ENCODE data around the gene RBM10. TPM values are rescaled to one million over a fixed set of nuclear protein-coding genes. Genes with fewer than 3 reads are reported as not detected.

Gene RBM10
- total and polyA plus RNA-seq, 2 experiments from 2014 or later: 26.4 to 29.2 TPM

- 88% methylated on average over 9 of the region's 9 CpGs for WGBS (ENCODE audit: low lambda C conversion rate, missing lambda C conversion rate)
- TF ChIP-seq EZH2 (IDR thresholded peaks at IDR 0.05; ENCODE audit: borderline replicate concordance): no peak
- TF ChIP-seq EZH2phosphoT487 (IDR thresholded peaks at IDR 0.05; ENCODE audit: low read depth, severe bottlenecking, unreplicated experiment): no peak
- no peak for TF ChIP-seq CTCF (IDR thresholded peaks at IDR 0.05; ENCODE audit: poor library complexity)
These were observed 55.5 kb downstream of the RBM10 start for GRCh38 chrX:47200385-47201150.

GRCh38 chrX:47201345-47201944 is 56.4 kb downstream of the RBM10 start:
- no peaks in the 10 kb centered on the region for H3K27me3 ChIP-seq
- no peaks in the 10 kb centered on the region for H3K9me3 ChIP-seq (ENCODE audit: low read depth)
- peaks cover 30% of the 10 kb centered on the region for H4K20me1 ChIP-seq (ENCODE audit: insufficient read depth, poor library complexity, severe bottlenecking)
- H3K4me1 ChIP-seq (ENCODE audit: insufficient read depth): peaks cover 22% of the 10 kb centered on the region
- TF ChIP-seq EZH2 (IDR thresholded peaks at IDR 0.05; ENCODE audit: borderline replicate concordance) (no peak), CTCF (IDR thresholded peaks at IDR 0.05; ENCODE audit: poor library complexity) (no peak), EZH2phosphoT487 (IDR thresholded peaks at IDR 0.05; ENCODE audit: low read depth, severe bottlenecking, unreplicated experiment) (no peak)
- H2AFZ ChIP-seq: no peak overlapping the region
- 78% methylated on average over 8 of the region's 9 CpGs for WGBS (ENCODE audit: low lambda C conversion rate, missing lambda C conversion rate)
- peaks cover 59% of the 10 kb centered on the region for H3K79me2 ChIP-seq
- no peaks in the 10 kb centered on the region for H3K36me3 ChIP-seq (replicated peaks; ENCODE audit: insufficient read depth, low read depth)
- H3K27ac ChIP-seq: peak overlapping the region; percentile 43
- DNase-seq (ENCODE audit: low spot score): no peak
- H3K4me2 ChIP-seq: no peak overlapping the region
- H3K4me3 ChIP-seq: no peak overlapping the region
- no peaks in the 10 kb centered on the region for H3K9me2 ChIP-seq (replicated peaks; ENCODE audit: insufficient read depth)

More at GRCh38 chrX:47200385-47201150, 55.5 kb downstream of the RBM10 start:
- Histone ChIP-seq H3K9me2 (replicated peaks; ENCODE audit: insufficient read depth) (no peaks in the 10 kb centered on the region), H3K4me1 (ENCODE audit: insufficient read depth) (peaks cover 31% of the 10 kb centered on the region), H3K4me3 (no peak overlapping the region), H3K27me3 (no peaks in the 10 kb centered on the region), H3K36me3 (replicated peaks; ENCODE audit: insufficient read depth, low read depth) (no peaks in the 10 kb centered on the region), H2AFZ (no peak overlapping the region), H3K9me3 (ENCODE audit: low read depth) (no peaks in the 10 kb centered on the region), H3K79me2 (peaks cover 68% of the 10 kb centered on the region), H4K20me1 (ENCODE audit: insufficient read depth, poor library complexity, severe bottlenecking) (peaks cover 38% of the 10 kb centered on the region), H3K27ac (peak overlapping the region; percentile 60), H3K4me2 (no peak overlapping the region)
- peak; percentile 55 for DNase-seq (ENCODE audit: low spot score)

GRCh38 chrX:47202316-47202715 is 57.3 kb downstream of the RBM10 start:
- no peaks in the 10 kb centered on the region for H3K9me3 ChIP-seq (ENCODE audit: low read depth)
- H3K4me1 ChIP-seq (ENCODE audit: insufficient read depth): peaks cover 13% of the 10 kb centered on the region
- no peaks in the 10 kb centered on the region for H3K36me3 ChIP-seq (replicated peaks; ENCODE audit: insufficient read depth, low read depth)
- no peak overlapping the region for H3K4me3 ChIP-seq
- H3K4me2 ChIP-seq: no peak overlapping the region
- DNase-seq (ENCODE audit: low spot score): no peak
- WGBS (ENCODE audit: low lambda C conversion rate, missing lambda C conversion rate): 99% methylated on average over 11 of the region's 11 CpGs
- no peaks in the 10 kb centered on the region for H3K9me2 ChIP-seq (replicated peaks; ENCODE audit: insufficient read depth)
- no peak overlapping the region for H2AFZ ChIP-seq
- peaks cover 21% of the 10 kb centered on the region for H4K20me1 ChIP-seq (ENCODE audit: insufficient read depth, poor library complexity, severe bottlenecking)
- H3K79me2 ChIP-seq: peaks cover 55% of the 10 kb centered on the region
- TF ChIP-seq EZH2 (IDR thresholded peaks at IDR 0.05; ENCODE audit: borderline replicate concordance) (no peak), CTCF (IDR thresholded peaks at IDR 0.05; ENCODE audit: poor library complexity) (no peak), EZH2phosphoT487 (IDR thresholded peaks at IDR 0.05; ENCODE audit: low read depth, severe bottlenecking, unreplicated experiment) (no peak)
- no peak overlapping the region for H3K27ac ChIP-seq
- H3K27me3 ChIP-seq: no peaks in the 10 kb centered on the region

Data from hepatocyte (in vitro differentiated cells).